DMS53 treated with DMSO at 0.1 percent for 48 hours (cell line): ENCODE data around the gene PAQR9.

Source experiments
- DNase-seq: peaks from one replicate; lab custom pipeline; 2025; ENCODE audit not compliant: unreplicated experiment; lab: John Stamatoyannopoulos, UW

PAQR9 gene

GRCh38 chr3:142982038-142982773, 18.7 kb upstream of the PAQR9 start:
- no peak for DNase-seq

DNA sequence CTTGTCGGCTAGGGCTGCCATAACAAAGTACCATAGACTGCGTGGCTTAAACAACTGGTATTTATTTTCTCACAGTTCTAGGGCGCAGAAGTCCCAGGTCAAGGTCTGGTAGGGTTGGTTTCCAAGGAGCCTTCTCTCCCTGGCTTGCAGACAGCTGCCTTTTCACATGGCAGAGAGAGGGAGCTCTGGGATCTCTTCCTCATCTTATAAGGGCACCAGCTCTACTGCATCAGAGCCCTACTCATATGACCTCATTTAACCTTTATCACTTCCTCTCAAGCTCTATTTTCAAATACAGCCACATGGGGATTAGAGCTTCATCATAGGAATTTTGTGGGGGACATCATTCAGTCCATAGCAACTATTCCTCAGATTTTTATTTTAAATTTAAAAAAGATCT, 17.6 kb upstream of the PAQR9 start:
- no peak for DNase-seq

- no peak for DNase-seq
Observed at GRCh38 chr3:142977399-142977728, 13.9 kb upstream of the PAQR9 start.

GRCh38 chr3:142976621-142977398, 13.3 kb upstream of the PAQR9 start:
- DNase-seq: peak; percentile 50

GRCh38 chr3:142975316-142975995, 12.0 kb upstream of the PAQR9 start:
- no peak for DNase-seq

- no peak for DNase-seq
Observed at GRCh38 chr3:142973217-142974009, 9.9 kb upstream of the PAQR9 start.

- DNase-seq: no peak
Observed at GRCh38 chr3:142972092-142972753, 8.7 kb upstream of the PAQR9 start.

DNA sequence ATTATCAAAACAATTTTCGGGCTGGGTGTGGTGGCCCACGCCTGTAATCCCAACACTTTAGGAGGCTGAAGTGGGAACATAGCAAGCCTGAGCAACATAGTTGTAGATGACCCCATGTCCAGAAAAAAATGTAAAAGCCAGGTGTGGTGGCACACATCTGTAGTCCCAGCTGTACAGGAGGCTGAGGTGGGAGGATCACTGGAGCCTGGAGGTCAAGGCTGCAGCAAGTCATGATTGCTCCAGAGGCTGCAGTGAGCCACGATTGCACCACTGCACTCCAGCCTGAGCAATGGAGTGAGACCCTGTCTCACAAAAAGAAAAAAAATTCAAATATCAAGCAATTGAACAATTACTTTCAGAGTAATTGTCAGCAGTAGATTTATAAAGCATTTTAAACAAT, 8.0 kb upstream of the PAQR9 start:
- DNase-seq: no peak

GRCh38 chr3:142968319-142969025, 5.0 kb upstream of the PAQR9 start:
- DNase-seq: no peak

DNA sequence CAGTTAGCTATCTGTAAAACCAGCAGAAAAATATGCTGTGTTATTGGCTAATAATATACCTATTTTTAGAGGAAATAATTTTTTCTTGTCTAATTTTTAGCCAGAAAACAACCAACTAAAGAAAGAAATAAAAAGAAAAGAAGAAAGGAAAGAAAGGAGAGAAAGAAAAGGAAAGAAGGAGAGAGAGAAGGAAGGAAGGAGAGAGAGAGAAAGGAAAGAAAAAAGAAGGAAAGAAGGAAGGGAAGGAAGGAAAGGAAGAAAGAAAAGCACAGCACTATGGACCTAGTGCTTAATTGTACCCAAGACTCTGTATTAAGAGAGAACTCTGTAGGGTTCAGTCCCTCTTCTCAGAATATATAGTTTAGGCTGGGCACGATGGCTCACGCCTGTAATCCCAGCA, 3.3 kb upstream of the PAQR9 start:
- no peak for DNase-seq

GRCh38 chr3:142965581-142965980, 2.1 kb upstream of the PAQR9 start:
- DNase-seq: no peak

DNA sequence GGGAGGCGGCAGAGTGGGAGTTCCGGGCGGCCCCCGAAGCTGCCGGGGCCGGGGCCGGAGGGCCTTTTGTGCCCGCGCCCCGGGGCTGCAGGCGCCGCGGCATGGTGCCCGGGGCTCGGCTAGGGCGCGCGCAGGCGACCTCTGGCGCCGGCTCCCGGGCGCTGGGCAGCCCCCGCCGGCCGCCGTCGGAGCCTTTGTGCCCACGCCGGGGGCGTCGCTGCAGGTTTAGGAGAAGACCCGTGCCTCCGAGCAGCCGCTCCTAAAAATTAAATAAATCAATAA, 299 bp downstream of the PAQR9 start:
- no peak for DNase-seq

DNA sequence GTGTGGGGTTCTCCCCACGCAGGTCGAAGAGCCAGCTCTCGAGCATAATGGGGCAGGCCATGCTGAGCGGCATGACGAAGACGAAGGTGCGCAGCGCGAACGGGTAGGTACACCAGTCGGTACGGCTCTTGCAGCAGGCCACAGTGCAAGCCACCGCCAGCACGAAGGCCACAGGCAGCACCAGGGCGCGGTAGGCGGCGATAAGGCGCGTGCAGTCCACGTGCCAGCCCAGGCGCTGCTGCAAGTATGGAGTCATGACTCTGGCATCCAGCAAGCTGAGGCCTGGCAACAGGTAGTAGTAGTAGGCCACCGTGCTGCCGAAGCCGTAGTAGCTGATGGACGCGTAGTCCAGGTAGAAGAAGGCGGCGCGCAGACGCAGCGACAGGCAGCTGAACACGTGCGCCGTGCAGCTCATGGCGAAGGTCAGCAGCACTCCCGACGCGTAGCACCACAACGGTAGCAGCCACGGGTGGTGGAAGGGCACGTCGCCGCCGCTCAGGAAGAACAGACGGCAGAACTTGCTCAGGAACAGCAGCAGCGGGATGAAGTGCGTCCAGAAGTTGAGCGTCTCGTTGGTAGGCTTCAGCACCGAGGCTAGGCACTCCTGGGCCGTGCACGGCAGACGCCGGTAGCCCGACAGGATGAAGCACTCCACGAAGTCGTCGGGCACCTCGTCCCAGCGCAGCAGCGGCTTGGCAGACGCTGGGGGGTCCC, 797 bp downstream of the PAQR9 start:
- no peak for DNase-seq

DNA sequence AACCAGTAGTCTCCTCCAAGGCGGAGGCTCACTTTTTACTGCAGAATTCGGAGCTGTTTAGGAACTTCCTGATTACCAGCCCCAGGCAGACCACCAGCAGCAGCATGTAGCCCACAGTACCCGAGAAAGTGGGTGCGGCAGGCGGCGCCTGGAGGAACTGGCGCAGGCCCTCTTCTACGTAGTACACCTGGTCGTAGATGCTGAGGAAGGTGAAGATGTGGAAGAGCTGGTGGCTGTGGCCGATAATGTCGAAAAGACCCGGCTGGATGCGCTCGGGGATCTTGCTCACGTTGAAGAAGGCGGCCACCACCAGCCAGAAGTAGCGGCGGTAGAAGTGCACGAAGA, 1.3 kb downstream of the PAQR9 start:
- DNase-seq: no peak

DNA sequence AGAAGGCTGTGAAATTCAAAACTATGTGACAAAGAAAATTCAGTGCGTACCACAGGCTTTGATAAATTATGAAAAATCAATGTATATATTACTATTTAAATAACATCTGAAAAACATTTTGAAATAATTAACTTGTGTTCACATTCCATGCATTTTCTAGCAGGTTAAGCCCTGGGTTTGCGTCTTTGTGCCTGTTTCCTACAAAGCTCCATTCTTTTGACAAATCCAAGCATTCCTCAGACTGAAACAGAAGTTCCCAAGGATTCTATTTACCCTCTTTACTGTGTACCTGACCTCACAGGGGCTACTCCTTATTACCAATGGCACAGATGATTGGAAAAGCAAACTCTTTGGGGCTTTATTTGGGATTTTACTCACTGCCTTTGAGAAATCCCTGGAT, 1.9 kb downstream of the PAQR9 start:
- no peak for DNase-seq

GRCh38 chr3:142960322-142960850, 3.1 kb downstream of the PAQR9 start:
- no peak for DNase-seq

GRCh38 chr3:142958707-142959106, 4.8 kb downstream of the PAQR9 start:
- no peak for DNase-seq

- DNase-seq: no peak
Observed at GRCh38 chr3:142953443-142953842, 10.0 kb downstream of the PAQR9 start.

DNA sequence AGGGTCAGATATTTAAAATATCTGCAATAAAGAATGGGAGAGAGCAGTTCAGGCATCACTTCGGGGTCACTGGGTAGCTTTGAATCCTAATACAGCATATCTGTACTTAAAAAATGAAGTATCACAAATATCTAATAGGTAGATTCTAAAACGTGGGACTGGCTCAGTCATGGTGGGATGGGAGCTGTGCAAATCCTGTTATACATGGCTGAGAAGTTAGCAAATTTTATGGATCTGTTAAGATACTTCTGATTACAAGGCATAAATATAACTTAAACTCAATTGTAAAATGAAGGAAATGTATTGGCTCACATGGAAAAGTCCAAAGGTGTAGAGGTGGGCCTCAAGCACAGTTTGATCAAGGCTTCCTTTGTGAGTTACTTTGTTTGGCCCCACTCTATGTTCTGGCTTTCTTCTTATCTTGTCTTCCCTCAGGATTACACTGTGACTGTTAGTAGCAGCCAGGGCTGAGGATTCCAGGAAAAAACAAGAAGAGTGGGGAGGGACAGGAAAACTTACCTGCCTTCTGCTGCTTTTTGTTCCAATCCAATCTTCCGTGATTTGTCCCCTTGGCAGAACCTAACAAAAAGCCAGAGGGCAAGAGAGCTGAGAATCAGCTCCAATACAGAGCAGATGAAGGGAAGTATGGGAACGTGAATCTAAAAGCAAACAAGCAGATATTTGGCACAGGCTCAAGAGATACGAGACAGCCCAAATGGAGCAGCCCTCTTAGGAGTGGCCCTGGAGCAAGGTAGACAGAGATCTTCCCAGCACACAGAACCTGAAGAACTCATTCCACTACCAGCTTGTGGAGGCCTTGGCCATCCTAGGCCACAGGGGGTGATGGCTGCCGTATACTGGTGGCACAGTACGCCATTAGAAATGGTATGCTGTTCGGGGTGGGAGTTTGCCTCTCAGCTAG, 10.9 kb downstream of the PAQR9 start:
- no peak for DNase-seq
